Measurements from ENCODE around the gene GRID2. TPM values are rescaled to one million over a fixed set of nuclear protein-coding genes. Genes with fewer than 3 reads are reported as not detected.

The GRID2 gene
- total and polyA plus RNA-seq, 2 of the 13 experiments (the other 11 are each of a cell fraction or from before 2014, with no cell fraction given), result not detected

DNA sequence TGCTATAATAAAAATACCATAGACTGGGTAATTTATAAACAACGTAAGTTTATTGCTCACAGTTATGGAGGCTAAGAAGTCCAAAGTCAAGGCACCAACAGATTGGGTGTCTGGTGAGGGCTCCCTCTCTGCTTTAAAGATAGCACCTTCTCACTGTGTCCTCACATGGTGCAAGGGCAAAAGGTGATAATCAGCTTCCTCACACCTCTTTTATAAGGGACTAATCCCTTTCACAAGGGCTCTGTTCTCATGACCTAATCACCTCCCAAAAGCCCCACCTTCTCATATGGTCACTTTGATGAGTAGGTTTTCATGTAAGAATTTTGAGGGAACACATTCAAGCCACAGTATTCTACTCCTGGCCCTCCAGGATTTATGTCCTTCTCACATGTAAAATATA, 883.1 kb downstream of the GRID2 start:
- FAIRE-seq (no peak), DNase-seq (ENCODE audit: low spot score) (no peak), ATAC-seq (no peak)
- BruUV-seq (replicated peaks), result no TSS peak
- no peaks in the 10 kb centered on the region for H4K20me1 ChIP-seq (ENCODE audit: insufficient read depth, low read length)
- H3K27me3 ChIP-seq (ENCODE audit: control insufficient read depth in 1 of 2, insufficient read depth in 2 of 2, low read length in 2 of 2), result no peaks in the 10 kb centered on the region
- H3K9ac ChIP-seq (ENCODE audit: insufficient read depth, low read depth, low read length), result no peak overlapping the region
- no peaks in the 10 kb centered on the region for H3K4me1 ChIP-seq (ENCODE audit: insufficient read depth, low read length)
- TF ChIP-seq ZNF10 (CRISPR knock-in tag; IDR thresholded peaks at IDR 0.05; ENCODE audit: borderline replicate concordance, low read depth), result no peak
- 0% methylated on average over 1 of the region's 1 CpG for WGBS (ENCODE audit: low lambda C conversion rate)
- intact Hi-C loops (cut with micrococcal nuclease; ENCODE audit: unreplicated experiment), result no loop called here
- H3K9me3 ChIP-seq (ENCODE audit: low read length), result no peaks in the 10 kb centered on the region
- no peak overlapping the region for H2AFZ ChIP-seq (ENCODE audit: low read length)
- in situ Hi-C loops (cut with HindIII; ENCODE audit: extremely low pct_ligation_motif_present, low pct_unique_long_range_greater_than_20kb), result no loop called here
- H3K36me3 ChIP-seq (replicated peaks in 1 of 2; ENCODE audit: control insufficient read depth in 1 of 2, insufficient read depth in 2 of 2, low read length in 2 of 2), result no peaks in the 10 kb centered on the region
- ChIA-PET POLR2A (no interaction called here), CTCF (ENCODE audit: low intra/inter-chr PET ratio, low total read pairs) (no interaction called here)
- H3K4me2 ChIP-seq (ENCODE audit: low read depth, low read length), result no peak overlapping the region
- H3K79me2 ChIP-seq (ENCODE audit: insufficient read depth, low read length), result no peaks in the 10 kb centered on the region
- H3K27ac ChIP-seq (ENCODE audit: extremely low read length, insufficient read depth, low read length), result no peak overlapping the region
- no peak overlapping the region for H3K4me3 ChIP-seq (replicated peaks in 1 of 3; ENCODE audit: insufficient read depth in 1 of 3, low read depth in 2 of 3, low read length in 3 of 3)

DNA sequence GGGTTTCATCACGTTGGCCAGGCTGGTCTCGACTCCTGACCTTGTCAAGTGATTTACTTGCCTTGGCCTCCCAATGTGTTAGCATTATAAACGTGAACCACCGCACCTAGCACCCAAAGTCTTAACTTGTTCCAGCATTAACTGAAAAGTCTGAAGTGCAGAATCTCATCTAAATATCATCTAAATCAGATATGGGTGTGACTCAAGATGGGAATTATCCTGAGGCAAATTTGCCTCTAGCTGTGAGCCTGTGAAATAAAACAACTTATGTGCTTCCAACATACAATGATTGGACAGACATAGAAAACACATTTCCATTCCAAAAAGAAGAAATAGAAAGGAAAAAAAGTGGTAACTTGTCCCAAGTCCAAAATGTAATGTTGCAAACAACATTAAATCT, 883.7 kb downstream of the GRID2 start:
- CTCF ChIA-PET (ENCODE audit: low intra/inter-chr PET ratio, low total read pairs), result no interaction called here
- no peaks in the 10 kb centered on the region for H3K9me3 ChIP-seq (ENCODE audit: low read length)
- no peaks in the 10 kb centered on the region for H3K36me3 ChIP-seq (replicated peaks in 1 of 2; ENCODE audit: control insufficient read depth in 1 of 2, insufficient read depth in 2 of 2, low read length in 2 of 2)
- H3K4me1 ChIP-seq (ENCODE audit: insufficient read depth, low read length), result no peaks in the 10 kb centered on the region
- H3K27ac ChIP-seq (ENCODE audit: extremely low read length, insufficient read depth, low read length), result no peak overlapping the region
- H3K79me2 ChIP-seq (ENCODE audit: insufficient read depth, low read length), result no peaks in the 10 kb centered on the region
- in situ Hi-C loops (cut with HindIII; ENCODE audit: extremely low pct_ligation_motif_present, low pct_unique_long_range_greater_than_20kb), result no loop called here
- POLR2A ChIA-PET, result no interaction called here
- intact Hi-C loops (cut with micrococcal nuclease; ENCODE audit: unreplicated experiment), result no loop called here
- no peak overlapping the region for H3K4me3 ChIP-seq (replicated peaks in 1 of 3; ENCODE audit: insufficient read depth in 1 of 3, low read depth in 2 of 3, low read length in 3 of 3)
- H3K4me2 ChIP-seq (ENCODE audit: low read depth, low read length), result no peak overlapping the region
- 0% methylated on average over 4 of the region's 4 CpGs for WGBS (ENCODE audit: low lambda C conversion rate)
- H3K27me3 ChIP-seq (ENCODE audit: control insufficient read depth in 1 of 2, insufficient read depth in 2 of 2, low read length in 2 of 2), result no peaks in the 10 kb centered on the region
- H3K9ac ChIP-seq (ENCODE audit: insufficient read depth, low read depth, low read length), result no peak overlapping the region
- H2AFZ ChIP-seq (ENCODE audit: low read length), result no peak overlapping the region
- no peaks in the 10 kb centered on the region for H4K20me1 ChIP-seq (ENCODE audit: insufficient read depth, low read length)
- FAIRE-seq (no peak), ATAC-seq (no peak), DNase-seq (ENCODE audit: low spot score) (no peak)
- no peak for TF ChIP-seq DPF2 (CRISPR knock-in tag; IDR thresholded peaks at IDR 0.05; ENCODE audit: borderline replicate concordance, low read depth)
- TF ChIP-seq, protein P1, sequence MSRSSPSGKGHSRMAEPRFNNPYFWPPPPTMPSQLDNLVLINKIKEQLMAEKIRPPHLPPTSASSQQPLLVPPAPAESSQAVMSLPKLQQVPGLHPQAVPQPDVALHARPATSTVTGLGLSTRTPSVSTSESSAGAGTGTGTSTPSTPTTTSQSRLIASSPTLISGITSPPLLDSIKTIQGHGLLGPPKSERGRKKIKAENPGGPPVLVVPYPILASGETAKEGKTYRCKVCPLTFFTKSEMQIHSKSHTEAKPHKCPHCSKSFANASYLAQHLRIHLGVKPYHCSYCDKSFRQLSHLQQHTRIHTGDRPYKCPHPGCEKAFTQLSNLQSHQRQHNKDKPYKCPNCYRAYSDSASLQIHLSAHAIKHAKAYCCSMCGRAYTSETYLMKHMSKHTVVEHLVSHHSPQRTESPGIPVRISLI (CRISPR knock-in tag; IDR thresholded peaks at IDR 0.05; ENCODE audit: borderline replicate concordance), result no peak
- no peak for TF ChIP-seq ZNF230 (CRISPR knock-in tag; IDR thresholded peaks at IDR 0.05)
- no peak for TF ChIP-seq HMG20A (CRISPR knock-in tag; IDR thresholded peaks at IDR 0.05; ENCODE audit: borderline replicate concordance)
- no peak for TF ChIP-seq CHD2 (IDR thresholded peaks at IDR 0.05; ENCODE audit: low read depth, low read length)
- TF ChIP-seq MIER2 (CRISPR knock-in tag; IDR thresholded peaks at IDR 0.05), result no peak
- TF ChIP-seq KDM6A (CRISPR knock-in tag; IDR thresholded peaks at IDR 0.05; ENCODE audit: low read depth), result no peak
- TF ChIP-seq, protein P2, sequence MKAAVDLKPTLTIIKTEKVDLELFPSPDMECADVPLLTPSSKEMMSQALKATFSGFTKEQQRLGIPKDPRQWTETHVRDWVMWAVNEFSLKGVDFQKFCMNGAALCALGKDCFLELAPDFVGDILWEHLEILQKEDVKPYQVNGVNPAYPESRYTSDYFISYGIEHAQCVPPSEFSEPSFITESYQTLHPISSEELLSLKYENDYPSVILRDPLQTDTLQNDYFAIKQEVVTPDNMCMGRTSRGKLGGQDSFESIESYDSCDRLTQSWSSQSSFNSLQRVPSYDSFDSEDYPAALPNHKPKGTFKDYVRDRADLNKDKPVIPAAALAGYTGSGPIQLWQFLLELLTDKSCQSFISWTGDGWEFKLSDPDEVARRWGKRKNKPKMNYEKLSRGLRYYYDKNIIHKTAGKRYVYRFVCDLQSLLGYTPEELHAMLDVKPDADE (CRISPR knock-in tag; IDR thresholded peaks at IDR 0.05), result no peak
- TF ChIP-seq ZNF768 (CRISPR knock-in tag; IDR thresholded peaks at IDR 0.05), result no peak
- TF ChIP-seq, protein P3, sequence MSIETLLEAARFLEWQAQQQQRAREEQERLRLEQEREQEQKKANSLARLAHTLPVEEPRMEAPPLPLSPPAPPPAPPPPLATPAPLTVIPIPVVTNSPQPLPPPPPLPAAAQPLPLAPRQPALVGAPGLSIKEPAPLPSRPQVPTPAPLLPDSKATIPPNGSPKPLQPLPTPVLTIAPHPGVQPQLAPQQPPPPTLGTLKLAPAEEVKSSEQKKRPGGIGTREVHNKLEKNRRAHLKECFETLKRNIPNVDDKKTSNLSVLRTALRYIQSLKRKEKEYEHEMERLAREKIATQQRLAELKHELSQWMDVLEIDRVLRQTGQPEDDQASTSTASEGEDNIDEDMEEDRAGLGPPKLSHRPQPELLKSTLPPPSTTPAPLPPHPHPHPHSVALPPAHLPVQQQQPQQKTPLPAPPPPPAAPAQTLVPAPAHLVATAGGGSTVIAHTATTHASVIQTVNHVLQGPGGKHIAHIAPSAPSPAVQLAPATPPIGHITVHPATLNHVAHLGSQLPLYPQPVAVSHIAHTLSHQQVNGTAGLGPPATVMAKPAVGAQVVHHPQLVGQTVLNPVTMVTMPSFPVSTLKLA (IDR thresholded peaks at IDR 0.05), result no peak
- BruUV-seq (replicated peaks), result no TSS peak

Measured in HepG2 (cell line).